HG02623 (cell line): Measurements from ENCODE around the gene AFTPH.

Experiments
- ATAC-seq: cut with Tn5 transposase; IDR thresholded peaks from one replicate; pipeline ENCODE4 v1.9.1; 2021; ENCODE audit warnings: moderate library complexity; ENCODE audit not compliant: unreplicated experiment

AFTPH gene

GRCh38 chr2:64582774-64583340, 58.7 kb downstream of the AFTPH start:
- peak; percentile 89 for ATAC-seq

GRCh38 chr2:64586054-64586453, 61.9 kb downstream of the AFTPH start:
- ATAC-seq: no peak

- no peak for ATAC-seq
Measured at GRCh38 chr2:64586883-64587481, 62.9 kb downstream of the AFTPH start.

- no peak for ATAC-seq
Measured at GRCh38 chr2:64587561-64587960, 63.4 kb downstream of the AFTPH start.

GRCh38 chr2:64591188-64591587, 67.1 kb downstream of the AFTPH start:
- ATAC-seq: no peak

- ATAC-seq: no peak
Measured at GRCh38 chr2:64593035-64593655, 69.0 kb downstream of the AFTPH start.

- ATAC-seq: no peak
Measured at GRCh38 chr2:64594226-64594989, 70.3 kb downstream of the AFTPH start.

GRCh38 chr2:64595397-64596176, 71.5 kb downstream of the AFTPH start:
- ATAC-seq: no peak

- no peak for ATAC-seq
Measured at GRCh38 chr2:64598226-64598625, 74.1 kb downstream of the AFTPH start.

- no peak for ATAC-seq
Measured at GRCh38 chr2:64599469-64599868, 75.3 kb downstream of the AFTPH start.

GRCh38 chr2:64601034-64601754, 77.1 kb downstream of the AFTPH start:
- ATAC-seq: no peak

GRCh38 chr2:64601785-64602391, 77.8 kb downstream of the AFTPH start:
- no peak for ATAC-seq

- no peak for ATAC-seq
Measured at GRCh38 chr2:64602436-64602835, 78.3 kb downstream of the AFTPH start.

- no peak for ATAC-seq
Measured at GRCh38 chr2:64604155-64604554, 80.0 kb downstream of the AFTPH start.

GRCh38 chr2:64605026-64605471, 80.9 kb downstream of the AFTPH start:
- ATAC-seq: no peak

- no peak for ATAC-seq
Measured at GRCh38 chr2:64605991-64606478, 81.9 kb downstream of the AFTPH start.

- ATAC-seq: peak; percentile 83
Measured at GRCh38 chr2:64606479-64607363, 82.6 kb downstream of the AFTPH start.

GRCh38 chr2:64607381-64608304, 83.5 kb downstream of the AFTPH start:
- no peak for ATAC-seq
